SU-DHL-6 (cell line): ENCODE measurements around the gene CSF2.

Experiments used
- H2AFZ ChIP-seq: fragments of 200-600 bp; sonication (generic); 2 replicates; pipeline ENCODE4 v1.6.1; 2014; ENCODE audit warnings: low read depth, mild to moderate bottlenecking, moderate library complexity, mixed read lengths, antibody characterized with exemption, low read length; ENCODE audit not compliant: severe bottlenecking
- H3F3A ChIP-seq: fragments of 200-600 bp; shearing (Covaris generic); 2 replicates; pipeline ENCODE4 v1.6.0; 2016; ENCODE audit warnings: antibody characterized with exemption, mild to moderate bottlenecking; ENCODE audit not compliant: insufficient read depth
- H3K27ac ChIP-seq: fragments of 200-600 bp; sonication (generic); 2 replicates; pipeline ENCODE4 v1.5.1; 2016; ENCODE audit warnings: low read depth, mild to moderate bottlenecking, low read length, moderate library complexity, mixed read lengths
- H3K27me3 ChIP-seq: fragments of 200-600 bp; sonication (generic), shearing (Covaris generic); 2 replicates; pipeline ENCODE4 v1.6.0; 2014; ENCODE audit warnings: mild to moderate bottlenecking, low read length
- H3K36me3 ChIP-seq: fragments of 200-600 bp; sonication (generic); 2 replicates; pipeline ENCODE4 v1.6.1; 2014; ENCODE audit warnings: mild to moderate bottlenecking, low read length, mixed read lengths
- H3K4me2 ChIP-seq: fragments of 300-600, 200-600 bp; shearing (Covaris generic), sonication (generic); 2 replicates; pipeline ENCODE4 v1.6.0; 2014; ENCODE audit warnings: low read length, low read depth, mild to moderate bottlenecking; ENCODE audit not compliant: poor library complexity, severe bottlenecking
- H3K4me3 ChIP-seq: fragments of 200-600 bp; sonication (generic); 2 replicates; pipeline ENCODE4 v1.5.1; 2014; ENCODE audit warnings: antibody characterized with exemption, low read length, mild to moderate bottlenecking, mixed read lengths; ENCODE audit not compliant: insufficient read depth, poor library complexity, severe bottlenecking
- H3K79me2 ChIP-seq: fragments of 200-600 bp; sonication (generic); 2 replicates; pipeline ENCODE4 v1.6.1; 2014; ENCODE audit warnings: mild to moderate bottlenecking, low read length, moderate library complexity; ENCODE audit not compliant: insufficient read depth
- H3K9ac ChIP-seq: fragments of 200-600 bp; sonication (generic); 2 replicates; pipeline ENCODE4 v1.7.0; 2014; ENCODE audit warnings: mild to moderate bottlenecking, low read length
- H3K9me2 ChIP-seq: fragments of 200-600 bp; sonication (generic); replicated peaks from 2 replicates; pipeline ENCODE4 v1.6.1; 2014; ENCODE audit warnings: low read length; ENCODE audit not compliant: insufficient read depth
- H3K9me3 ChIP-seq: fragments of 200-600 bp; sonication (generic); 2 replicates; pipeline ENCODE4 v1.6.1; 2014; ENCODE audit warnings: low read length, mixed read lengths; ENCODE audit not compliant: insufficient read depth
- H4K20me1 ChIP-seq: fragments of 200-600 bp; sonication (generic); 2 replicates; pipeline ENCODE4 v1.6.1; 2014; ENCODE audit warnings: low read depth, mild to moderate bottlenecking, antibody characterized with exemption, low read length, moderate library complexity, mixed read lengths
- EZH2phosphoT487 ChIP-seq: fragments of 200-600 bp; sonication (generic), shearing (Covaris generic); conservative IDR thresholded peaks from 2 replicates; pipeline ENCODE4 v1.6.1; 2018; ENCODE audit warnings: mild to moderate bottlenecking, antibody characterized with exemption, low read length, moderate library complexity, mixed read lengths
- TF ChIP-seq, protein P1 (sequence below): fragments of 200-600 bp; sonication (generic); IDR thresholded peaks from one replicate; pipeline ENCODE4 v1.5.1; 2017; ENCODE audit warnings: antibody characterized with exemption, mild to moderate bottlenecking, low read length, moderate library complexity; ENCODE audit not compliant: insufficient read depth, poor library complexity, severe bottlenecking

The CSF2 gene

DNA sequence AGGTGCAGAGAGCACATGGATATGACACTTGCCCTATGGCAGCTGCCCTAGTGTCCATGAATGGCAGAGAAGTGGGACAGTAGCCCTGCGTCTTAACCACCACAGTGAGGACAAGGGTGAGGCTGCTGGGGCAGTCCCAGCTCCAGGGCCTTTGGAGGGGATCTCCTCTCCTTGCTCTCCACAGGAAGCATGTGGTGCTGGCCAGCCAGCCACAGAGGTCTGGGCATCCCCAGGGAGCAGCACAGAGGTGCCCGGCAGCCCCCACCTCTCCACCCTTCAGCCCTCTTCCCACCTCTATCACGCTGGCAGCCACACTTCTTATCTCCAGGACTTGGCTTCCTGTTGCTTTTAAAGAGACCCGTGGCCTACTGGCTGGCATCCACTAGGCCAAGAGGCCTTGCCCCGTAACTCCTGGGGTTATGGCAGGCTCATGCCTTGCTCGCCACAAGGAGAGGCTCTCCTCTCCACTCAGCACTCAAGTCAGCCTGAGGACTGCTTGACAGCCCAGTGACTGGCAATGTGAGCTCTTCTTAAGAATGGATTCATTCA lies 21.9 kb downstream of the CSF2 start:
- no peaks in the 10 kb centered on the region for H3K36me3 ChIP-seq
- no peak overlapping the region for H3K4me2 ChIP-seq
- H4K20me1 ChIP-seq: no peaks in the 10 kb centered on the region
- H3K9me3 ChIP-seq: no peaks in the 10 kb centered on the region
- no peak overlapping the region for H2AFZ ChIP-seq
- H3K9ac ChIP-seq: no peak overlapping the region
- no peak overlapping the region for H3K4me3 ChIP-seq
- no peaks in the 10 kb centered on the region for H3K27me3 ChIP-seq
- TF ChIP-seq EZH2phosphoT487: no peak
- TF ChIP-seq, protein P1, sequence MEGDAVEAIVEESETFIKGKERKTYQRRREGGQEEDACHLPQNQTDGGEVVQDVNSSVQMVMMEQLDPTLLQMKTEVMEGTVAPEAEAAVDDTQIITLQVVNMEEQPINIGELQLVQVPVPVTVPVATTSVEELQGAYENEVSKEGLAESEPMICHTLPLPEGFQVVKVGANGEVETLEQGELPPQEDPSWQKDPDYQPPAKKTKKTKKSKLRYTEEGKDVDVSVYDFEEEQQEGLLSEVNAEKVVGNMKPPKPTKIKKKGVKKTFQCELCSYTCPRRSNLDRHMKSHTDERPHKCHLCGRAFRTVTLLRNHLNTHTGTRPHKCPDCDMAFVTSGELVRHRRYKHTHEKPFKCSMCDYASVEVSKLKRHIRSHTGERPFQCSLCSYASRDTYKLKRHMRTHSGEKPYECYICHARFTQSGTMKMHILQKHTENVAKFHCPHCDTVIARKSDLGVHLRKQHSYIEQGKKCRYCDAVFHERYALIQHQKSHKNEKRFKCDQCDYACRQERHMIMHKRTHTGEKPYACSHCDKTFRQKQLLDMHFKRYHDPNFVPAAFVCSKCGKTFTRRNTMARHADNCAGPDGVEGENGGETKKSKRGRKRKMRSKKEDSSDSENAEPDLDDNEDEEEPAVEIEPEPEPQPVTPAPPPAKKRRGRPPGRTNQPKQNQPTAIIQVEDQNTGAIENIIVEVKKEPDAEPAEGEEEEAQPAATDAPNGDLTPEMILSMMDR: no peak
- no peaks in the 10 kb centered on the region for H3F3A ChIP-seq
- H3K79me2 ChIP-seq: no peaks in the 10 kb centered on the region
- H3K9me2 ChIP-seq: no peaks in the 10 kb centered on the region
- no peak overlapping the region for H3K27ac ChIP-seq

DNA sequence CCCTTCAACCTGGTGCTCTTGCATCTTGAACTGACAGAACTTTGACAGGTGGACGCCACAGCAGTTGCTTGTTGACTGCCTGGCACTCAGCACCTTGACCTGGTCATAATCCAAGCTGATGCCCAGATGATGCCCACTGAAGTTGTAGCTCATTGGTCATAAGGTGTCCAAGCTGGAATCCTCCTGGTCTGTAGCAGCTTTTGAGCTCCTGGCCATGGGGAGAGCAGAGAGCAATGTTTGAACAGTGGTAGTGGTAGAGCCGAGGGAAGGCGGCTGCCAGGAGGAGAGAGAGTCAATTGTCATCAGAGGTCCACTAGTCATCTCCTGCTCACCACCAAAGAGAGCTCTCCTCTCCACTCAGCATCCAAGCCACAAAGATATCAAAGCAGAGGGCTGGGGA lies 23.3 kb downstream of the CSF2 start:
- H3K9me2 ChIP-seq: no peaks in the 10 kb centered on the region
- H3K4me3 ChIP-seq: no peak overlapping the region
- H3K9ac ChIP-seq: no peak overlapping the region
- H3K9me3 ChIP-seq: no peaks in the 10 kb centered on the region
- no peak overlapping the region for H3K4me2 ChIP-seq
- no peaks in the 10 kb centered on the region for H4K20me1 ChIP-seq
- no peak overlapping the region for H2AFZ ChIP-seq
- no peaks in the 10 kb centered on the region for H3K36me3 ChIP-seq
- no peaks in the 10 kb centered on the region for H3K27me3 ChIP-seq
- TF ChIP-seq, protein P1: no peak
- TF ChIP-seq EZH2phosphoT487: no peak
- no peak overlapping the region for H3K27ac ChIP-seq
- H3F3A ChIP-seq: no peaks in the 10 kb centered on the region
- no peaks in the 10 kb centered on the region for H3K79me2 ChIP-seq

DNA sequence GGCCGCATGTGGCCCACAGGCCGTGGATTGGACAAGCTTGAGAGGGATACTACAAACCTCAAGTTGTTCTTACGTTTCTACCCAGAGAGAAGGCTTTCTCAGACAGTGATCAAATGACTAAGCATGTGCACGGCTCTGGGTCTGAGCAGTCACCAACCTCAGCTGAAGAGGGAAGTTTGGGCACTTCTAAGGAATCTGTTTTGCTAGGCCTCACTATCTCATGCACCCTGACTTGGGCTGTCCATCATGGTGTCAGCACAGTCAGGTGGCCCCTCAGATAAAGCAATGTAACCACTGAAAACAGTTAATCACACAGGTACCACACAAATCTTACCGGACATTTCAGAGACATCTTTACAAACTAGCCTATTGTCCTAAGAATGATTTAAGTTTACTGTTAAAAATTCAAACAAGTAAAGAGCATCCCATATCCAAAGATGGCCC lies 24.6 kb downstream of the CSF2 start:
- no peaks in the 10 kb centered on the region for H4K20me1 ChIP-seq
- no peak overlapping the region for H3K4me2 ChIP-seq
- H3K9me3 ChIP-seq: no peaks in the 10 kb centered on the region
- H3K9ac ChIP-seq: no peak overlapping the region
- H3K79me2 ChIP-seq: no peaks in the 10 kb centered on the region
- no peak overlapping the region for H3K27ac ChIP-seq
- no peak overlapping the region for H3K4me3 ChIP-seq
- no peaks in the 10 kb centered on the region for H3K9me2 ChIP-seq
- TF ChIP-seq, protein P1: no peak
- no peak for TF ChIP-seq EZH2phosphoT487
- no peaks in the 10 kb centered on the region for H3K27me3 ChIP-seq
- no peak overlapping the region for H2AFZ ChIP-seq
- no peaks in the 10 kb centered on the region for H3K36me3 ChIP-seq
- no peaks in the 10 kb centered on the region for H3F3A ChIP-seq

DNA sequence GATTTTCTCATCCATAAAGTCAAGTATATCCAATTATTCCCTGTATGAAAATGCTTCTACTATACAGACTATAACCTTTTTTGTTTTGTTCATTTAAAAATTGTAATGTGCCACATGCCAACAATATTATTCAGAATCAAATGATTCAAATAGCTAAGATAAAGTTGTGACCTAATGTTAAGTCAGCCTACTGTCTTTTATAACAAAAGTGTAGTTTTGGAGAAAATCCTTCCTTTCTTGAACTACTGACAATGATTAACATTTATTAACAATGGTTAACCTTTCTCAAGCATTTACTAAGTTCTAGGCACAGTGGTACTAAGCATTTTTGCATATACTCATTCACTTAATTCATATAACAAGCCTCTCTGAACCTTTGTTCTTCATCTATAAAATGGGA lies 25.0 kb downstream of the CSF2 start:
- H3K4me2 ChIP-seq: no peak overlapping the region
- H3K9ac ChIP-seq: no peak overlapping the region
- TF ChIP-seq, protein P1: no peak
- no peak for TF ChIP-seq EZH2phosphoT487

More for the DNA sequence above, 25.0 kb downstream of the CSF2 start:
- Histone ChIP-seq H3K27me3 (no peaks in the 10 kb centered on the region), H3K9me2 (no peaks in the 10 kb centered on the region), H3K36me3 (no peaks in the 10 kb centered on the region), H3K79me2 (no peaks in the 10 kb centered on the region), H3F3A (no peaks in the 10 kb centered on the region), H3K4me3 (no peak overlapping the region), H4K20me1 (no peaks in the 10 kb centered on the region), H2AFZ (no peak overlapping the region), H3K27ac (no peak overlapping the region), H3K9me3 (no peaks in the 10 kb centered on the region)
